Calu3 (cell line): Measurements from ENCODE around the gene LDLR. TPM values are rescaled to one million over a fixed set of nuclear protein-coding genes. Genes with fewer than 3 reads are reported as not detected.
A peak's percentile ranks its signal among the peaks of the same experiment; 100 is the strongest.

Experiments
- BruUV-seq: library from RNA; stranded (reverse); fragments of 400-500 nt; replicated peaks from 2 replicates; lab custom pipeline; 2021; lab: Mats Ljungman, UMichigan
- CTCF ChIA-PET: fragments of 300-600 bp; sonication (Branson Sonifier 250); formaldehyde crosslinking; loops from one replicate; lab custom pipeline; 2022; ENCODE audit warnings: antibody characterized with exemption; lab: Charles Lee
- DNase-seq: peaks from one replicate; pipeline ENCODE4 v3.0.0; 2022
- H3K27ac Mint-ChIP-seq: one replicate; pipeline ENCODE4 v1.8.0; 2022; ENCODE audit warnings: mixed read lengths; ENCODE audit not compliant: unreplicated experiment
- H3K27me3 Mint-ChIP-seq: one replicate; pipeline ENCODE4 v1.8.0; 2022; ENCODE audit warnings: mixed read lengths; ENCODE audit not compliant: unreplicated experiment
- H3K36me3 Mint-ChIP-seq: one replicate; pipeline ENCODE4 v1.8.0; 2022; ENCODE audit warnings: mild to moderate bottlenecking, moderate library complexity, mixed read lengths; ENCODE audit not compliant: insufficient read depth, unreplicated experiment
- H3K4me1 Mint-ChIP-seq: one replicate; pipeline ENCODE4 v1.8.0; 2022; ENCODE audit warnings: mild to moderate bottlenecking, low read depth, mixed read lengths; ENCODE audit not compliant: unreplicated experiment
- H3K4me3 Mint-ChIP-seq: one replicate; pipeline ENCODE4 v1.8.0; 2022; ENCODE audit warnings: mild to moderate bottlenecking, low read depth, moderate library complexity, mixed read lengths; ENCODE audit not compliant: unreplicated experiment
- H3K9me3 Mint-ChIP-seq: one replicate; pipeline ENCODE4 v1.8.0; 2022; ENCODE audit warnings: low read depth, mixed read lengths; ENCODE audit not compliant: unreplicated experiment
- CTCF ChIP-seq: fragments of 200-600 bp; IDR thresholded peaks from one replicate; pipeline ENCODE4 v1.8.0; 2022; ENCODE audit warnings: antibody characterized with exemption; ENCODE audit not compliant: unreplicated experiment
- intact Hi-C: fragments of 100-400 bp; cut with micrococcal nuclease; formaldehyde crosslinking; loops from one replicate; pipeline ENCODE4 v1.10.0; 2022; ENCODE audit not compliant: unreplicated experiment
- total RNA-seq: library from RNA; stranded (reverse); gene quantifications from 2 replicates; pipeline ENCODE4 v1.2.3, GENCODE V29; 2022

The LDLR gene
- total RNA-seq, 1 experiment from 2014 or later: 289 TPM

DNA sequence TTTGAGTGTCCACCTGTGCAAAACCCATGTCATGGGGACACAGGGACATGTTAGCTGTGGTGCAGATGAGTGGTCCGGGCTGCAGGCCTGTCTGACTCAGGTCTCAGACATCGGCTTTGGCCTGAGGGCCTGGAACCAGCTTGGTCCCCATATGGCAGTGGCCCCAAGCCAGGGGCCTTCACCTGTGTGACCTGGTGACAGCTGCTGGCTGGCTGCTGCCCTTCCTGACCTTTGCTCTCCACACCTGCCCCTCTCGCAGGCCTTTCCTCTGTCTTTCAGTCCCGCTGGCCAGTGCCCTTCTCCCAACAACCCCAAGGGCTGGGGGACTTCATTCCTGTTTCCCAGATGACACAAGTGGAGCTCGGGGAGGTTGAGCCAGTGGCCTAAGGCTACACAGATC is 22.9 kb upstream of the LDLR start:
- no peaks in the 10 kb centered on the region for H3K9me3 Mint-ChIP-seq
- no peak overlapping the region for H3K27ac Mint-ChIP-seq
- no peak for DNase-seq
- CTCF ChIA-PET: no interaction called here
- intact Hi-C loops: no loop called here
- no peaks in the 10 kb centered on the region for H3K27me3 Mint-ChIP-seq
- no peak for TF ChIP-seq CTCF
- no TSS peak for BruUV-seq
- H3K36me3 Mint-ChIP-seq: peaks cover 24% of the 10 kb centered on the region
- H3K4me1 Mint-ChIP-seq: no peaks in the 10 kb centered on the region
- no peak overlapping the region for H3K4me3 Mint-ChIP-seq

DNA sequence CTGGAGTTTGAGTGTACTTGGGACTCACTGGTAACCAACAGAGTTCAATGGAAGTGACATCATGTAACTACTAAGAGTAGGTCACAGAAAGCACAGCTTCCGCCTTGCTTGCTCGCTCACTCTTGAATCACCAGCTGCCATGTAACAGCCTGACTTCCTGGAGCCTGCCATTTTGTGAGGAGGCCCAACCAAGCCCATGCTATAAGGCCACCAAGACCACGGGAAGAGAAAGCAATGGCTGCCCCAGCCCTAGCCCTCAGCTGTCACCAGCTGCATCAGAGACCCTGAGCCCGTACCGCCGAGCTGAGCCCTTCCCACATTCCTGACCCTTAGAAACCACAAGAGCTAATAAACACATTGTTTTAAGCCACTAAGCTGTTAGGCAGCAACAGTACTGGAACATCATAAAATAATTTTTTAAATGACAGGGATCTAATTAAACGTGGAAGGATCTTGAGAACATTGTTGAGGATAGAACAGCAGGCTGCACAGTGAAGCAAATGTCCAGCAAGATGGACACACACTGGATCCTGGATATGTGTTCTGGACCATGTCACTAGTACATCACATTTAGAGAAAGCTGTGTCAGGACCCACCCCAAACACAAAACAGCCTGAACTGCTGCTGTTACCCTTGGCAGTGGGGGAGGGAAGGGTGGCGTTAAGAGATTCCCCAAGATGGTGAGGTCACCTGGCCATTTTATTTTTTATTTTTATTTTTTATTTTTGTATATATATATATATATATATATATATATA is 21.7 kb upstream of the LDLR start:
- Mint-ChIP-seq H3K4me3 (no peak overlapping the region), H3K9me3 (no peaks in the 10 kb centered on the region)
- BruUV-seq: no TSS peak

DNA sequence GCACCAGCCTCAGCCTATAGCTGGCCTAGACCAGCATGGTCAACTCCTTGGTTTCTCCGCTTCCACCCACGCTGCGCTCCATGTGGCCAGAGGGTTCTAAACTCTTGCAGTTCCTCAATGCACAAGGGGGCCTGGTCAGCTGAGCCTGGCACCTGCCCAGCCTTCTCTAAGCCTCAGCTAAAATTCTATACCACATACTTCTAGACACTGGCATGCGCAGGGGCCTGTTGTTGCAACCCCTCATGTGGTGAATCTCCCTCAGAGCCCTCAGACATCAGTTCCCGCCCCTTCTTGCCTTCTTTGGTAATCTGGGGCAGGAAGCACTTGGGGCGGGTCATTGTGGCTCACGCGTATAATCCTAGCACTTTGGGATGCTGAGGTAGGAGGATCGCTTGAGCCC is 19.7 kb upstream of the LDLR start:
- no TSS peak for BruUV-seq
- intact Hi-C loops: no loop called here
- no peak for DNase-seq
- Mint-ChIP-seq H3K36me3 (peaks cover 13% of the 10 kb centered on the region), H3K9me3 (no peaks in the 10 kb centered on the region), H3K4me1 (no peaks in the 10 kb centered on the region), H3K27ac (peak overlapping the region; percentile 52), H3K4me3 (no peak overlapping the region), H3K27me3 (no peaks in the 10 kb centered on the region)
- CTCF ChIA-PET: no interaction called here
- TF ChIP-seq CTCF: no peak

More for the DNA sequence above, 21.7 kb upstream of the LDLR start:
- CTCF ChIA-PET: no interaction called here
- H3K4me1 Mint-ChIP-seq: no peaks in the 10 kb centered on the region
- no peak overlapping the region for H3K27ac Mint-ChIP-seq
- TF ChIP-seq CTCF: no peak
- DNase-seq: no peak
- H3K27me3 Mint-ChIP-seq: no peaks in the 10 kb centered on the region
- intact Hi-C loops: no loop called here
- H3K36me3 Mint-ChIP-seq: peaks cover 16% of the 10 kb centered on the region

- Mint-ChIP-seq H3K36me3 (peaks cover 13% of the 10 kb centered on the region), H3K27me3 (no peaks in the 10 kb centered on the region), H3K4me3 (no peak overlapping the region), H3K4me1 (no peaks in the 10 kb centered on the region), H3K27ac (peak overlapping the region; percentile 52), H3K9me3 (no peaks in the 10 kb centered on the region)
- no peak for DNase-seq
- intact Hi-C loops: no loop called here
- no peak for TF ChIP-seq CTCF
- no TSS peak for BruUV-seq
- CTCF ChIA-PET: no interaction called here
Measured at GRCh38 chr19:11070123-11070522, 19.1 kb upstream of the LDLR start.
